ENCODE results near the gene BMPR1A. TPM values are rescaled to one million over a fixed set of nuclear protein-coding genes. Genes with fewer than 3 reads are reported as not detected.

BMPR1A gene
- total RNA-seq, 1 donor: 71.7 TPM

DNA sequence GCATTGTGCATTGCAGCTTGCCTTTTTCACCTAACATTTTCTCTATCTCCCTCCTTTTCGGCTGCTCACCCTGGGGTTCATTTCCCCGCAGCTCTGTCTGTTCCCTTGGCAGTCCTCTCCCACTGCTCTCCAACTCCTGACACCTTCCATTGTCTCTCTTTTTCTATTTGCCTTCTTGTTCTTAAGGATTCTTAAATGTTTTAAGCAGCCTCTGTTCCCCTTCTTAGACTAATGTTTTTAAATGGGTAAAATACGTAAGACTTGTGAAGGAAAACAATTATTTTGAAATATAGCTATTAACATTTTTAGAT lies 19.4 kb downstream of the BMPR1A start:
- no peak for DNase-seq (ENCODE audit: insufficient read length, low spot score, missing footprints)
- peaks cover 82% of the 10 kb centered on the region for H3K79me2 ChIP-seq (ENCODE audit: insufficient read depth, low read length)
- H3K9me3 ChIP-seq (ENCODE audit: low read depth, low read length): no peaks in the 10 kb centered on the region
- H4K20me1 ChIP-seq (ENCODE audit: insufficient read depth, low read length): peaks cover 36% of the 10 kb centered on the region
- H2AFZ ChIP-seq (ENCODE audit: low read length): no peak overlapping the region
- H3K4me1 ChIP-seq (ENCODE audit: insufficient read depth, low read length): peaks cover 6% of the 10 kb centered on the region
- no peaks in the 10 kb centered on the region for H3K36me3 ChIP-seq (ENCODE audit: insufficient read depth, low read length)
- TF ChIP-seq, protein P1, sequence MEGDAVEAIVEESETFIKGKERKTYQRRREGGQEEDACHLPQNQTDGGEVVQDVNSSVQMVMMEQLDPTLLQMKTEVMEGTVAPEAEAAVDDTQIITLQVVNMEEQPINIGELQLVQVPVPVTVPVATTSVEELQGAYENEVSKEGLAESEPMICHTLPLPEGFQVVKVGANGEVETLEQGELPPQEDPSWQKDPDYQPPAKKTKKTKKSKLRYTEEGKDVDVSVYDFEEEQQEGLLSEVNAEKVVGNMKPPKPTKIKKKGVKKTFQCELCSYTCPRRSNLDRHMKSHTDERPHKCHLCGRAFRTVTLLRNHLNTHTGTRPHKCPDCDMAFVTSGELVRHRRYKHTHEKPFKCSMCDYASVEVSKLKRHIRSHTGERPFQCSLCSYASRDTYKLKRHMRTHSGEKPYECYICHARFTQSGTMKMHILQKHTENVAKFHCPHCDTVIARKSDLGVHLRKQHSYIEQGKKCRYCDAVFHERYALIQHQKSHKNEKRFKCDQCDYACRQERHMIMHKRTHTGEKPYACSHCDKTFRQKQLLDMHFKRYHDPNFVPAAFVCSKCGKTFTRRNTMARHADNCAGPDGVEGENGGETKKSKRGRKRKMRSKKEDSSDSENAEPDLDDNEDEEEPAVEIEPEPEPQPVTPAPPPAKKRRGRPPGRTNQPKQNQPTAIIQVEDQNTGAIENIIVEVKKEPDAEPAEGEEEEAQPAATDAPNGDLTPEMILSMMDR (IDR thresholded peaks at IDR 0.05; ENCODE audit: extremely low read depth, low read depth, low read length): no peak
- no peak overlapping the region for H3K4me3 ChIP-seq (ENCODE audit: insufficient read depth, low read length)
- H3K27ac ChIP-seq (ENCODE audit: low read depth, low read length): no peak overlapping the region
- H3K27me3 ChIP-seq (ENCODE audit: insufficient read depth, low read length): no peaks in the 10 kb centered on the region
- no peak overlapping the region for H3K4me2 ChIP-seq (ENCODE audit: insufficient read depth, low read length)

DNA sequence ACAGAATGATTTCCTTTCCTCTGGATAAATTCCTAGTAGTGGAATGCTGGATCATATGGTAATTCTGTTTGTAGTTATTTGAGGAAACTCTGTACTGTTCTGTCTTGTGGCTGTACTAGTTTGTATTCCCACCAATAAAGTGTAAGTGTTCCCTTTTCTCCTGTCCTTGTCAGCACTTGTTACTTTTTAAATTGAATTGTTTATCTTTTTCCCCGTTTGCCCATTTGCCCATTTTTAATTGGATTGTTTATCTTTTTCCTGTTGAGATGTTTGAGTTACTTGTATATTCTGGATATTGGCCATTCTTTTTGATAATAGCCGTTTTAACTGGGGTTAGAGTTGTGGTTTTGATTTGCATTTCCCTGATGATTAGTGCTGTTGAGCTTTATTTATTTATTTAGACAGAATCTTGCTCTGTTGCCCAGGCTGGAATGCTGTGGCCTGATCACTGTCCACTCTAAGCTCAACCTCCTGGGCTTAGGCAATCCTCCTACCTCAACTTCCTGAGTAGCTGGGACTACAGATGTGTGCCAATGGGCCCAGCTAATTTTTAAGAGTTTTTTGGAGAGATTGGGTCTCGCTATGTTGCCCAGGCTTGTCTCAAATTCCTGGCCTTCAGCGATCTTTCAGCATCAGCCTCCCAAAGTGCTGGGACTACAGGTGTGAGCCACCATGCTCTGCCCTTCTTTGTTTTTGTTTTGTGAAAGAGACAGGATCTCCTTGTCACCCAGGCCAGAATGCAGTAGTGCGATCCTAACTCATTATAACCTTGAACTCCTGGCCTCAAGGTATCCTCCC lies 23.0 kb downstream of the BMPR1A start:
- DNase-seq (ENCODE audit: insufficient read length, low spot score, missing footprints): no peak
- Histone ChIP-seq H3K4me3 (ENCODE audit: insufficient read depth, low read length) (no peak overlapping the region), H3K27me3 (ENCODE audit: insufficient read depth, low read length) (no peaks in the 10 kb centered on the region), H4K20me1 (ENCODE audit: insufficient read depth, low read length) (peaks cover 56% of the 10 kb centered on the region), H3K4me1 (ENCODE audit: insufficient read depth, low read length) (peaks cover 6% of the 10 kb centered on the region), H3K36me3 (ENCODE audit: insufficient read depth, low read length) (no peaks in the 10 kb centered on the region), H3K79me2 (ENCODE audit: insufficient read depth, low read length) (peaks cover 96% of the 10 kb centered on the region), H2AFZ (ENCODE audit: low read length) (no peak overlapping the region), H3K27ac (ENCODE audit: low read depth, low read length) (no peak overlapping the region), H3K4me2 (ENCODE audit: insufficient read depth, low read length) (no peak overlapping the region), H3K9me3 (ENCODE audit: low read depth, low read length) (no peaks in the 10 kb centered on the region)
- TF ChIP-seq, protein P1 (IDR thresholded peaks at IDR 0.05; ENCODE audit: extremely low read depth, low read depth, low read length): no peak

GRCh38 chr10:86782701-86783418 lies 26.4 kb downstream of the BMPR1A start:
- Histone ChIP-seq H2AFZ (ENCODE audit: low read length) (no peak overlapping the region), H3K79me2 (ENCODE audit: insufficient read depth, low read length) (peaks cover 96% of the 10 kb centered on the region), H3K36me3 (ENCODE audit: insufficient read depth, low read length) (no peaks in the 10 kb centered on the region), H3K4me1 (ENCODE audit: insufficient read depth, low read length) (peaks cover 16% of the 10 kb centered on the region), H3K9me3 (ENCODE audit: low read depth, low read length) (no peaks in the 10 kb centered on the region), H3K27me3 (ENCODE audit: insufficient read depth, low read length) (no peaks in the 10 kb centered on the region), H3K4me2 (ENCODE audit: insufficient read depth, low read length) (no peak overlapping the region), H3K4me3 (ENCODE audit: insufficient read depth, low read length) (no peak overlapping the region), H4K20me1 (ENCODE audit: insufficient read depth, low read length) (peaks cover 49% of the 10 kb centered on the region), H3K27ac (ENCODE audit: low read depth, low read length) (no peak overlapping the region)
- TF ChIP-seq, protein P1 (IDR thresholded peaks at IDR 0.05; ENCODE audit: extremely low read depth, low read depth, low read length): no peak
- no peak for DNase-seq (ENCODE audit: insufficient read length, low spot score, missing footprints)

- peaks cover 39% of the 10 kb centered on the region for H4K20me1 ChIP-seq (ENCODE audit: insufficient read depth, low read length)
- H2AFZ ChIP-seq (ENCODE audit: low read length): no peak overlapping the region
- H3K4me1 ChIP-seq (ENCODE audit: insufficient read depth, low read length): peaks cover 16% of the 10 kb centered on the region
Measured at GRCh38 chr10:86785037-86785436, 28.6 kb downstream of the BMPR1A start.

More at GRCh38 chr10:86785037-86785436, 28.6 kb downstream of the BMPR1A start:
- no peaks in the 10 kb centered on the region for H3K27me3 ChIP-seq (ENCODE audit: insufficient read depth, low read length)
- no peak overlapping the region for H3K4me2 ChIP-seq (ENCODE audit: insufficient read depth, low read length)
- H3K79me2 ChIP-seq (ENCODE audit: insufficient read depth, low read length): peaks cover 91% of the 10 kb centered on the region
- no peak overlapping the region for H3K27ac ChIP-seq (ENCODE audit: low read depth, low read length)
- no peaks in the 10 kb centered on the region for H3K9me3 ChIP-seq (ENCODE audit: low read depth, low read length)
- DNase-seq (ENCODE audit: insufficient read length, low spot score, missing footprints): no peak
- TF ChIP-seq, protein P1 (IDR thresholded peaks at IDR 0.05; ENCODE audit: extremely low read depth, low read depth, low read length): no peak
- no peaks in the 10 kb centered on the region for H3K36me3 ChIP-seq (ENCODE audit: insufficient read depth, low read length)
- no peak overlapping the region for H3K4me3 ChIP-seq (ENCODE audit: insufficient read depth, low read length)
